HK-2 (cell line): Measurements from ENCODE around the gene ELK3.

ENCODE experiments used
- DNase-seq: peaks from one replicate; pipeline ENCODE4 v3.0.0-alpha.2; 2018; ENCODE audit not compliant: unreplicated experiment

ELK3 gene

DNA sequence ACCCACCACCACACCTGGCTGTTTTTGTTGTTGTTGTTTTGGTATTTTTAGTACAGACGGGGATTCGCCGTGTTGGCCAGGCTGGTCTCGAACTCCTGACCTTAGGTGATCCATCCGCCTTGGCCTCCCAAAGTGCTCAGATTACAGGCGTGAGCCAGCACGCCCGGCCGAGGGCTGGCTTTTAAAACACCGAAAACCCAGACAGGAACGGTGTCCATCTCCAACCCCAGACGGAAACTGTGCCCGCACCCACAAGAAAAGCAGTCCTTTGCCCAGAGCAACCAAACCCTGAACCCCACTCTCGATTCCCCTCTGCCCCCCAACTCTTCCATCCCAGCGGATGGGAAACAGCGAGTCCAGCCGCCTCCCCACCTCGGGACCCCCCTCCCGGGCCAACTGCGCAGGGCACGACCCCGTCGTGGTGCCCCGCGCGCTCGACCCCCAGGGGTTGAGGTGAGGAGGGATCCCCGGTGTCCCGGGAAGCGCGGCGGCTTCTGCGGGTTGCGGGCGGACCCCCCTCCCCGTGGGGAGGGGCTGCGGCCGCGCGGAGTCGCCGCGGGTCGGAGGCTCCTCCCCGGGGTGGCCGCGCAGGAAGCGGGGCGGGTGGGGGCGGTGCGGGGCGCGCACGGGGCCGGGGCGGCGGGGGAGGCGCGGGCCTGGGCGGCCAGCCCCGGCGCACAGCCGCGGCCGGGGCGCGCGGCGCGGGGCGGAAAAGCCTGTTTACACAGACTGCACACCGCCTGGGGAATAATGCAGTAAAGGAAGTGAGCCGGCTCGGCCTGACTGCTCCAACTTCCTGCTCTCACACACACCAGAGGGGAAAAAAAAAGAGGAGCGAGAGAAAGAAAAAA, at the start of gene ELK3:
ELK3 (plus strand) TSS at position 651 of the 851 bp plus-strand sequence.
- peak; percentile 70 for DNase-seq

DNA sequence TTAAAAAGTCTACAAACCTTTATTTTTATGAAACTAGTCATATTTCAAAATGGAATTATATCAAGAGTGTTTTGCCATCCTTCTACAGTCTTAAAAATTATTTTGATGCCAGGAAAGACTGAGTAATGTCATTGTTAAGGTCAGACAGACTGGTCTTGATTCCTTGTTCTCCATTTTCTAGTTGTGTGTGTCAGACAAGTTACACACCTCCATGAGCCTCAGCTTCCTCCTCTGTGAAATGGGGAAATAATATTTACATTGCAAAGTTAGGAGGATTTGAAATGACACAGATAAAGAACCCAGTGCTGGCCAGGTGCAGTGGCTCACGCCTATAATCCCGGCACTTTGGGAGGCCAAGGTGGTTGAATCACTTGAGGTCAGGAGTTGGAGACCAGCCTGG, 47.4 kb upstream of the ELK3 start:
- no peak for DNase-seq

DNA sequence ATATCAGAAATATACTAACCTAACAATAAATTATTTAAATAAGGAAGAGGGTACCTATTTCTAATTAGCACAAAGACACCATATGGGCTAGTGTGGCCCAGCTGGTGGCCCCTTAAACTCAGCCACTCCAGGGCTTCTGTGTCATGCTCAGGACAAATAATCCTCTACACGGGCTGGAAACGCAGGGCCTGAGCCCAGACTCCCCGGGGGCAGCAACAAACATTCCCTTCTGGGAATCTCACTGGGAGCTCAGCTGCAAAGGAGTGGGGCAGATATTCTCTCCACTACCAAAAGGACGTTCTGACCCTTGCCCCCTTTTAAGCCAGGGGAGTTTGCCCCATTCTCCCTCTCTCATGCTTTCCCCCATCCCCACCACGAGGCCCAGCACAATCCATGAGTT, 43.7 kb upstream of the ELK3 start:
- no peak for DNase-seq

DNA sequence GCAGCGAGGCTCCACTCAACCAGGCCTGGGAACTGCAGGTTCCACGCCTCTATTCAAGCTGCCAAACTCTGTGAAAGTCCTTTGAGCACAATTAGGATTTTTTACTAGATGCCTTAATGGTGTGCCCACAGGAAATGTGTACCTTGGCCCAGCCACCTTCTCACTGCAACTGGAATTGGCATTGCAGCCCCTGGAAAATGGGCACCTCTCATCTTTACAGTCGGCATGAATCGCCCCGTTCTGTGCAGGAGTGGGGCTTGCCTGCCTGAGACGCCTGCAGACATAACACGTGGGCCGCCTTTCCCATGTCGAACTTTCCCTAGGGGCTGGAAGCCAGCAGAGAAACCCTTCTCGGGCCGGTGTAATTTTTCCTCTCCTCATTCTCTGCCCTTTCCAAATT, 42.0 kb upstream of the ELK3 start:
- DNase-seq = no peak

DNA sequence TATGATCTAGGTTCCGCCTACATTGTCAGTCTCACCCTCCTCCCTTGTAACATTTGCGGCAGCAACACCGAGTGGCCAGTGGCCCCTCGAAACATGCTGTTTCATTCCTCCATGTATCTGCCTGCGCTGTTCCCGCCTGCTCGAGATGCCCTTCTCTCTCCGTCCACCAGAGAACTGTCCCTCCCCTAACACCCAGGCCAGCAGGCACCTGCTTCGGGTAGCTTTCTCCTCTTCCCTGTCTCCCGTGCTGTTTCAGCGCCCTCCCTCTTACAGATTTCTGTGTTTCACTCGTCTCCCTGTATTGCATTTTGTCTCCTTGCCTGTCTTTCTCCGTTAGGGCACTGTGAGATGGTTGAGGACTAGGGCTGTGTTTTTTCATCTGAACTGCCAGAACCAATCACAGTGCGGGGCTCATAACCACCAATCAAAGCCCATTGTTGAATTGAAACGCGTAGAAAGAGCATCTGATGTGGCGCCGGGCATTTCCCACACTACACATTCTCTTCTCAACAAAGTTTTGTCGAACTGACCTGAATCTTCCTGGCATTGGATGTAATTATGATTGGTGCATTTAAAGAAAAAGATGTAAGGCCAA, 40.9 kb upstream of the ELK3 start:
- DNase-seq = no peak

DNA sequence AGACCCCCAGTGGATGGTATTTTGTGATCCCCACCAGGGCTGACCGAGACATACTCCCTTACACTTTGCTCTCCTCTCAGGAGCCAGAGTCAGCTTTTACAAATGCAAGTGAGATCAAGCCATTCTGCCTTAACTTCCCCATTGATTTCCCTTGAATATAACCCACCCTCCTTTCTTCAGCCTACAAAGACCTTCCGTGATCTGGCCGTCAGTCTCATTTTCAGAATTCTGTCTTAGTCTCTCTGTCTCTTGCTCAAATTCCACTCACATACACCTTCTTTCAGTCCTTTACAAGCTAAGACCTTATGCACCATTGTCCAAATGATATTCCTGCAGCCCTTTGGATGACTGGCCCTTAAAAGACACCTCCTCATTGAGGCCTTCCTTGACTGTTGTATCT, 39.0 kb upstream of the ELK3 start:
- no peak for DNase-seq

DNA sequence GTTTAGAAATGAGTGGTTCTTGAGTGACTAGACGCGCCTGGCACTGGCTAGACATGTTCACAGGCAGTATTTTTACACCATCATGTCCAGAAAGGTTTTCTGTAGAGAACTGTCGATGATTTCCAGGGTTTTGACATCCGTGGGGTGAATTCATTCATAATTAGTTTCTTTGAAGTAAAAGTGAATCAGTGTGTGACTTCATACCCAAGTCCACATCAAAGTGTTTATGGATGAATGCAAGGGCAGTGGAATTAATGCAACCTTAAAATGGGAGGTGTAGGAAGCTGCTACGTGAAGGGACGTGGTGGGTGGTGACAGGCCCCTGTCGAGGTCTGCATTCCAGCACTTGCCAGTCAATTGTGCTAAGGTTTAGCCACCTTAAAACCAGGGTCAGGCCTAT, 38.4 kb upstream of the ELK3 start:
- no peak for DNase-seq

DNA sequence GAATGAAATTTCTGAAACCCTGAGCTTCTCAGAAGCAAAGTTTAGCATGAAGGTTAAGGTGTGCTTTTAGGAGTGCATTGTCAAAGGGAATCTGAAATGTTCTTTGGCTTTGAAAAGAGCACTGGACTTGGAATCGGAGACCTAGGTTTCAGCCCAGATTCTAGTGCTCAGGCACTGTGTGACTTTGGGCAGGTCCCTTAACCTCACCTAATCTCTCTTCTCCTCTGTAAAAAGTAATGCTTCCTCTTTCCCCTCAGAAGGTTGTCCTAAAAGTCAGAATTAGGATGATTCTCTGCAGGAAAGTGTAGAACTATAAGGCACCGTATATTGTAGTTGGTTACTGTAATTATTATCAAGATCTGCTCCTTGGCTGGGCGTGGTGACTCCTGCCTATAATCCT, 38.0 kb upstream of the ELK3 start:
- no peak for DNase-seq

DNA sequence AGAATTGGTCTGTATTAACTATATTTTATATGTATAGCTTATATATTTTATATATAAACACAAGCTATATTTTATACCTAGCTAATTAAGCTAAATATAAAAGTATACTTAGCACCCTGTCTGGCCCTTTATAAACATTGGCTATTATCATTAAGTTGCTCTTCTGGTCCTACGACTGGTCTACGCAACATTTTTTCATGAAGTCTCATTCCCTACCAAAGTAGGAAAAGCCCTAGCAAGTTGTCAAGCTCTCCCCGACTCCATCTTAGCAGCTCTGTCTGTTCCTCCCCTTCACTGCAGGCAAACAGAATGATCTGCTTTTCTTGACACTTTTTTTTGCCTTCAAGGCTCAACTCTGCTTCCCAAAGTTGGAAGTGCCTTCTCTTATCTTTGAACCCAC, 36.7 kb upstream of the ELK3 start:
- no peak for DNase-seq

DNA sequence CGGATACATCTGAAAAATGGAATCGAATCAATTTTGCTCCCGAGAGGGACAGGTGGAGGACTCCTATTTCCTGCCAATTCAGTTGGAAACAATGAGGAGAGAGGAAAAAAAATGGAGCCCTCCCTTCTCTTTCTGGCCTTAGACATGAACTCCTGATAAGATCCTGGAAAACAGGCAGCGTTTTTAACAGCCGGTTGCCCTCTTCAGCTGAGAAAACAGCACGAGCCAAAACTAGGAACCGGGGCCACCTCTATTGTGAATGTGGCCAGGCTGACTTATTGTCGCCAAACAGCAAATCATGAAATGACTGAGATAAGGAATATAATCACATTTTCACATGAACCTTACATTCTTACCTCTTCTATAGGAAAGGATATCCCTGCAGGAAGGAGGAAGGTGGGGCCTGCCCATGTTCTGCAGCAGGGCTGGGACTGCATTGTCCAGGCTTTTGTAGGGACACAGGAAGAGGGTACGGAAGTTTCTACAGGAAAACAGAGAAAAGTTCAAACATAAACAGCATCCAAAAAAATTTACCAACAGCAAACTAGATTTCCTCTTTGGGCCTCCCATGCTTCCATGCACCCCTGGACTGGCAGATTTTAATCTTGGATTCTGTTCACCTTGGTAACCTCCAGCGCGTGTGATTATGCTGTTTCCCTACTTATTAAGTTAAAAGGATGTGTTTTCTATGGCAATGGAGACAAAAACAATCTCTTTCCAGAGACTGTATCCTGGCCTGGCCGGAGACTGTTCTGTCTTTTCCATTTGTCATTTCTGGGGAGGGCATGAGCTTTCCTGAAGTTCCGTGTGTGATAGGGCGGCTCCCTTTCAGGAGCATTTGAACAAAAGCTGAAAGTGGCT, 29.0 kb upstream of the ELK3 start:
- DNase-seq = no peak

DNA sequence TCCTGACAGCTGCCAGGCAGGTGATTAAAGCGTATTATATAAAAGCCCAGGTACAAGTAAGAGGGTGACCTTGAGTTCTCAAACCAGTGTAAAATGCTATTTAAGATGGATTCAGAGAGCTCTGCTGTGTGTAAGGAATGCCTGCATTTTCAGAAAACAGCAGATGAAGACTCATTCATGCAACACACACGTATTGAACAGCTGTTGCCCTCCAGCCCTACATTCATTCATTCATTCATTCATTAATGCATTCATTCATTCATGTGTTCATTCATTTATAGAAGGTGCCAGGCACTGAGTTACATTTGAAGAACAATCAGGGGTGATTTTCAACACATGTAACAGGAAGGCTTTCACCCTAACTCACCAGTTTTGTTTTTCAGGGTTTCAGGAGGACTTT, 27.4 kb upstream of the ELK3 start:
- DNase-seq = no peak

DNA sequence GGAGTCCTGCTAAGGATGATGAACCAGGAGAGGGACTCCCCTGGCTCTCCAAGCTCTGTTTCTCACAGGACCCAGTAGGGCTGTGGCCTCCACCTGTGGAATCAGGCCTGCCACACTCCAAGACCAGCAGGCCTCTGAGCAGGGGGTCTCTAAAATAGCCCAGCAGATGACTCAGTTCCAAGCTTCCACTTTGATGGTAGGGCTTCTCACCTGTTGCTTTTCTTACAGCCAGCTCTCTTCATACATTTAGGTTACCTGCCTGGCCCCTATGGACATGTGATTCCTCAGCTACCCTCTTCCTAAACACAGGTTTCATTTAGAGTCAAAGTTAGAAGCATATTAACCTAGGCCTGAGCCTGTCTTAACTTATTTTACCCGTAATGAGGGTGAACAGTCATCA, 26.7 kb upstream of the ELK3 start:
- no peak for DNase-seq

DNA sequence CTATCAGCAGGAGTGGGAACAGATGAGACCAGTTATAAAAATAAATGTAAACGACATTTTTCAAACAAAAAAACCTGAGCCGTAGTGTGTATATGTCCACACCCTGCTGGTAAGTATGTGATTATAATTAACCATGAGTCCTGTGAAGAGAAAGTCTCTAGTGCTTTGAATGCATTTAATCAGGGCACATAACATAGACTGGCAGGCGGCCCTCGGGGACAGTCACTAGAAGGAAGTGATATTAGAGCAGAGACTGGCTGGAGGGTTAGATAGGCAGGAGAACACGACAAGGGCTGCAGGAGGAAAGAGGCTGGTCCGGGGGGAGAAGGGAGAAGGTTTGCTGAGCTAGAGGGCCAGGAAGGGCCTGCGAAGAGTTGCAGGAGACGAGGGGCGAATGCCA, 23.8 kb upstream of the ELK3 start:
- DNase-seq = no peak

DNA sequence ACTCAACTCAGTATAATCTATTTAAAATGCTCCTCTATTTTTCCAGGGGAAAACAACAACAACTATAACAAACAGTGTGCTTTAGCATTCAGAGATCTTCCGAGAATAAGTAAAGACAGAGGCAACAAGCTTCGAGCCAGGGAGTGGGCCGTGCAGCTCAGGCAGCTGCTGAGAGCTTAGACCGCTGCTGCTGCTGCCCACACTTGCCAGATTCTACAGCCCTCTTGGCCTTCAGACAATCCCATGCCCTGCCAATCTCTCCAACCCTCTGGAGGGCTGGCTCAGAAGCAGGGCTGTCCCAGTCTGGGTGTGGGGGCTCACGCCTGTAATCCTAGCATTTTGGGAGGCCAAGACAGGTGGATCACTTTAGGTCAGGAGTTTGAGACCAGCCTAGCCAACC, 23.4 kb upstream of the ELK3 start:
- no peak for DNase-seq

DNA sequence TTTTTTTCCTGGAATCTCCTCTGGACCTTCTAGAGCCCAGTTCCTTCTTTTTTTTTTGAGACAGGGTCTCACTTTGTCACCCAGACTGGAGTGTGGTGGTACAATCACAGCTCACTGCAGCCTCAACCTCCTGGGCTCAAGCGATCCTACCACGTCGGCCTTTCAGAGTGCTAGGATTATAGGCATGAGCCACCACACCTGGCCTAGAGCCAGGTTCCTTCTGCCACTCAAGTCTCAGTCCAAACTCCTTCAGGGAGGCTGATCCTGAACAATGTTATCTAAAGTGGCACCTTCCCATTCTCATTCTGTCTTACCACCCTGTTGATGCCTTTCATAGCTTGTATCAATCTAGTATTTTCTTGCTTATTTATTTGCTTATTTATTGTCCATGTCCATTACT, 22.3 kb upstream of the ELK3 start:
- no peak for DNase-seq

DNA sequence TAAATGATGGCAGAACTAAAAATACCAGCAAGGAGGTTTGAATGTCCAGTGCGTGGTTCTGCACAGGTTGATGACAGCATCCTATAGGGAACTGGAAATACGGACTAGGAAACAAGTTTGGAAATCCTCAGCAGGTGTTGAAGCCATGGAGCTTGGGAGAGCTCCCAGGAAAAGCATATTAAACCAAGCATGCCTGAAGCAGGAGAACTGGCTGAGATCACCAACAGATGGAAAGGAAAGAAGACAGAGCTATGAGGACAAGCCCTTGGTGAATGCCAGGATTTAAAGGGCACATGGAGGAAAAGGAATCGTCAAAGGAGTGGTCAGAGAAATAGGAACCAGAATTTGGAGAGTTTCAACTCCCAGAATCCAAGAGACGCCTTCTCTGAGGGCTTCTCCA, 21.2 kb upstream of the ELK3 start:
- no peak for DNase-seq

DNA sequence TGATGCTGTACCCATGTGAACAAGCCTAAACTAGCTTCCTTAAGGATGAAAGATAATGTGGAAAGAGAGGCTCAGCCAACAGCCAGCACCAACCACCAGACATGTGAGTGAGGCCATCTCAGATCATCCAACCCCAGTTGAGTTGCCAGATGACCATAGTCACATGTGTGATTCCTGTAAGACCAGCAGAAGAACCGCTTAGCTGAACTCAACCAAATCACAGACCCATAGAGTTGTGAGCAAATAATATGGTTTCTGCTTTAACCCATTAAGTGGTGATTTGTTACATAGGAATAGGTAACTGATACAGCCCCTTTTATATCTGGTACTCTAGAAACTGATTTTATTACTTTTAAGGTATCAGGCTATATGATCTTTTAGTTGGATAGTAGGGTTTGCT, 17.6 kb upstream of the ELK3 start:
- DNase-seq = no peak

DNA sequence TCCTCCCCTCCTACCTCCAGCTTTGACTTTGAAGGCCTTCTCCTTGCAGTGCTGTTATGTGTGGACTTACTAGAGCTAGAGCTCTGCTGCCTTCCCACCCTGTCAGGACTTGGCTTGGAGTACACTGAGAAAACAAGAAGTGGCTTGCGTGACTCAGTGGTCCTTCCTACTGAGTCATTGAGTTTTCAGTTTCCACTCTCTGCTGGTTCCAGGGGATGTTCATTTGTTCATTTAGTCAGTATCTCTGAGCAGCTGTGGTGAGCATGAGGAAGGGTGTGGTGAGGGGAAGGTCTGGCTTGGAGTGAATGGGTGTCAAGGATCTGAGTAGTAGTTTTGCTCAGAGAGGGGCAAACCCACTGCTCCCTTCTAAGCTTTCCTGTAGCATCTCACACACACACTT, 17.2 kb upstream of the ELK3 start:
- DNase-seq = no peak

DNA sequence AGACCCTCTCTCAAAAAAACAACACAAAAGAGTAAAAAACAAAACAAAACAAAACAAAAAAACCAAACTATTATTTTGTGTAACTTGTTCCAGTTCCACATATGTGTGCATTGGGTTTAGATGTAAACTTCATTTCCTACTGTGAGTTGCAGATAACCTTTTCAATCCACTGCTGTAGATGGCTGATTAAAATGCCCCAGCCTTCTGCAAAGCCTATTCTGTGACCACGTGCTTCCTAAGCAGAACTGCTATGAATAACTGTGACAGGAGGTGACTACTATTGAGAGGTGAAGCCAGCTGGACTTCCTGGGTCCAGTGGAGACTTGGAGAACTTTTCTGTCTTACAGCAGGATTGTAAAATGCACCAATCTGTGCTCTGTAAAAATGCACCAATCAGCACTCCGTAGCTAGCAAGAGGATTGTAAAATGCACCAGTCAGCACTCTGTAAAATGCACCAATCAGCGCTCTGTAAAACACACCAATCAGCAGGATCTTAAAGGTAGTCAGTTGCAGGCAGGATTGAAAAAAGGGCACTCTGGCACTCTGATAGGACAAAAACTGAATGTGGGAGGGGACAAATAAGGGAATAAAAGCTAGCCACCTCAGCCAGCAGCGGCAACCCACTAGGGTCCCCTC, 10.3 kb upstream of the ELK3 start:
- DNase-seq = no peak

DNA sequence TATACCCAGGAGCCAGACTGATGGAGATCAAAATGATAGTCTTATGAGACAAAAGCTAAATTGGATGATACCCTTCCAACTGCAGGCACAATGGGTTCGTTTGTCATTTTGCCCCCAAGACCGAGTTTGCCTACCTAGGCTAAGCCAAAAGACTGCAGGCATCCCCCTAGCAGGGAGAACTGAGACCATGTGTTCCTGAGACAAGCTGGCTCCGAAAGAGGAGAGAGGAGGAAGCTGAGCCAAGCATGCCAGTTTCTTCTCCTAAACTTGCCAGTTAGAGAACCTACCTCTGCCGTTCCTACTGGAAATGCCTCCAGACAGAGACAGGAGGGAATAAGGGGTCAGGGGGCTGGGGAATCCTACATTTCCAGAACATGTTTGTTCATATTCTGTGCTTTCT, 8.3 kb upstream of the ELK3 start:
- DNase-seq = no peak

DNA sequence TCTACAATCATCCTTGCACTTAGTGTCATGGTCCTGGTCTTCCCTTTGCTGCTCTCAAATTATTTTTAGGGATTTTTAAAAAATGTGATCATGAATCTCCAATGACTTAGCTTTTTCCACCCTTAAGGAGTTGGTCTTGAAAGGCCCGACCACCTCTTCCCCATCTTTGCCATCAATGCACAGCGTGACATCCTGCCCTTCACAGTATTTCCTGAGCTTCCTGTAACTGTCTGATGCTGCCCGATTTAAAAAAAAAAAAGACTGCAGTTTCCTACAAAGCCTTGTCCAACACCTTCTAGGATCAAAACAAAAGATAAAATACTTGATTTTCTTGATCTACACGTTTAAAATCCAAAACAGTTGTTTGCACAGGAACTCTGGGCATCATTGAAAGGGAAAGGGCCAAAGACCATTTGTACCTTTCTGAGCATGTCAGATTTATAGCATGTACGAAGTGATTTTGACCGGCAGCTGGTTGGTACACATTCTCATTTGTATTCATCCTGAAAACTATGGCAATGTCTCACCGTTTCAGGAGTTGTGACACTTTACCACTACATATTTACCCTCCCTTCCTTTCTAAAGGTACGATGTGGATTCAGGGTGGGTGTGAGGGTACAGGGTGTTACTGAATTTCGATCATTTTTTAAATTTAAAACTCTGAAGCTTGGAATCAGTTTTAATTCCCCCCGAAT, 7.4 kb upstream of the ELK3 start:
- DNase-seq = no peak

DNA sequence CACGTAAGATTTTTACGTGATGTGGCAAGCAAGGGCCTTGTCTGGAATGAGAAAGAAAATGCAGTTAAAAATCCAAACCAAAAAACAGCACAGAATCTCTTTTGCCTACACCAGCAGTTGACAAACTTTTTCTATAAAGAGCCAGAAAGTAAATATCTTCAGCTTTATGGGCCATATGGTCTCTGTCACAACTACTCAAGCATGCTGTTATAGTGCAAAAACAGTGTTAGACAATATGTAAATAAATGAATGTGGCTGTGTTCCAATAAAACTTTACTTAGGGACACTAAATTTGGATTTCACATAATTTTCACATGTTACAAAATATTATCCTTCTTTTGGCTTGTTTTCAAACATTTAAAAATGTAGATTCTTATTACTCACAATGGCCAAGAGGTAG, 6.2 kb upstream of the ELK3 start:
- no peak for DNase-seq
